ENCODE results near the gene BACE1-AS.
"Not testable (repeated sequence)": the region's sequence is repeated elsewhere in the genome, so short reads cannot be mapped to it uniquely, and the experiment has no call there.

The BACE1-AS gene

GRCh38 chr11:117295438-117296137 lies 4.4 kb downstream of the BACE1-AS start:
- no peak for DNase-seq

GRCh38 chr11:117296881-117297280 lies 5.7 kb downstream of the BACE1-AS start:
- DNase-seq, result no peak

GRCh38 chr11:117298195-117298594 lies 7.0 kb downstream of the BACE1-AS start:
- DNase-seq, result no peak

GRCh38 chr11:117299351-117300282 lies 8.5 kb downstream of the BACE1-AS start:
- no peak for DNase-seq

- no peak for DNase-seq
Observed at GRCh38 chr11:117300283-117300663, 9.1 kb downstream of the BACE1-AS start.

GRCh38 chr11:117300773-117301172 lies 9.6 kb downstream of the BACE1-AS start:
- DNase-seq, result no peak

GRCh38 chr11:117302228-117302627 lies 11.1 kb downstream of the BACE1-AS start:
- no peak for DNase-seq

GRCh38 chr11:117303101-117303500 lies 12.0 kb downstream of the BACE1-AS start:
- no peak for DNase-seq

GRCh38 chr11:117303646-117304315 lies 12.6 kb downstream of the BACE1-AS start:
- peak; percentile 36 for DNase-seq

- DNase-seq, result no peak
Observed at GRCh38 chr11:117305145-117305544, 14.0 kb downstream of the BACE1-AS start.

GRCh38 chr11:117309310-117309709 lies 18.2 kb downstream of the BACE1-AS start:
- DNase-seq, result no peak

GRCh38 chr11:117313091-117313490 lies 21.9 kb downstream of the BACE1-AS start:
- peak; percentile 31 for DNase-seq

- DNase-seq, result no peak
Observed at GRCh38 chr11:117313828-117314768, 23.0 kb downstream of the BACE1-AS start.

GRCh38 chr11:117314840-117315239 lies 23.7 kb downstream of the BACE1-AS start:
- no peak for DNase-seq

- no peak for DNase-seq
Observed at GRCh38 chr11:117315285-117316196, 24.4 kb downstream of the BACE1-AS start.

- peak; percentile 73 for DNase-seq
Observed at GRCh38 chr11:117316197-117316961, 25.2 kb downstream of the BACE1-AS start, which contains the start of gene BACE1. Gene BACE1 (minus strand): TSS chr11:117316256. CDS start chr11:117315795, 461 bp downstream.

GRCh38 chr11:117318738-117319137 lies 27.6 kb downstream of the BACE1-AS start:
- no peak for DNase-seq

- DNase-seq, result no peak
Observed at GRCh38 chr11:117319214-117319840, 28.2 kb downstream of the BACE1-AS start.

- DNase-seq, result not testable (repeated sequence)
Observed at GRCh38 chr11:117327255-117327566, 36.1 kb downstream of the BACE1-AS start.

All from suppressor macrophage treated with lipopolysaccharide for 4 hours (primary cell).